NCI-H146 treated with DMSO at 0.1 percent for 48 hours (cell line): ENCODE results near the gene EHMT1.
"Not testable (repeated sequence)": the region's sequence is repeated elsewhere in the genome, so short reads cannot be mapped to it uniquely, and the experiment has no call there.

Experiments
- DNase-seq: peaks from one replicate; lab custom pipeline; 2025; ENCODE audit not compliant: unreplicated experiment; lab: John Stamatoyannopoulos, UW

The EHMT1 gene

DNA sequence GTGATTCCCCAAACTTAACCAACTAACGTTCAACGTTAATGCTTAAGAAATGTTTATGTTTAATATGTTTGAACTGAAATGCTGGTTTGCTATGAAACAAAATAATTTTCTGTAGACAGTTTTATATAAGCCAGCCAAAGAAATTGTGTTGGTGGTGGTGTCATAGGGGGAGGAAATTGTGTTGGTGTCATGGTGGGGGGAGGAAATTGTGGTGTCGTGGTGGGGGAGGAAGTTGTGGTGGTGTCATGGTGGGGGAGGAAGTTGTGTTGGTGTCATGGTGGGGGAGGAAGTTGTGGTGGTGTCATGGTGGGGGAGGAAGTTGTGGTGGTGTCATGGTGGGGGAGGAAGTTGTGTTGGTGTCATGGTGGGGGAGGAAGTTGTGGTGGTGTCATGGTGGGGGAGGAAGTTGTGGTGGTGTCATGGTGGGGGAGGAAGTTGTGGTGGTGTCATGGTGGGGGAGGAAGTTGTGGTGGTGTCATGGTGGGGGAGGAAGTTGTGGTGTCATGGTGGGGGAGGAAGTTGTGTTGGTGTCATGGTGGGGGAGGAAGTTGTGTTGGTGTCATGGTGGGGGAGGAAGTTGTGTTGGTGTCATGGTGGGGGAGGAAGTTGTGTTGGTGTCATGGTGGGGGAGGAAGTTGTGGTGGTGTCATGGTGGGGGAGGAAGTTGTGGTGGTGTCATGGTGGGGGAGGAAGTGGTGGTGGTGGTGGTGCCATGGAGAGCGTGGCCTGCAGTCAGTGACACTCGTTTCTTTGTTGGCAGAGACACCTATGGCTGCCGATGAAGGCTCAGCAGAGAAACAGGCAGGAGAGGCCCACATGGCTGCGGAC is 97.3 kb downstream of the EHMT1 start:
- not testable (repeated sequence) for DNase-seq

DNA sequence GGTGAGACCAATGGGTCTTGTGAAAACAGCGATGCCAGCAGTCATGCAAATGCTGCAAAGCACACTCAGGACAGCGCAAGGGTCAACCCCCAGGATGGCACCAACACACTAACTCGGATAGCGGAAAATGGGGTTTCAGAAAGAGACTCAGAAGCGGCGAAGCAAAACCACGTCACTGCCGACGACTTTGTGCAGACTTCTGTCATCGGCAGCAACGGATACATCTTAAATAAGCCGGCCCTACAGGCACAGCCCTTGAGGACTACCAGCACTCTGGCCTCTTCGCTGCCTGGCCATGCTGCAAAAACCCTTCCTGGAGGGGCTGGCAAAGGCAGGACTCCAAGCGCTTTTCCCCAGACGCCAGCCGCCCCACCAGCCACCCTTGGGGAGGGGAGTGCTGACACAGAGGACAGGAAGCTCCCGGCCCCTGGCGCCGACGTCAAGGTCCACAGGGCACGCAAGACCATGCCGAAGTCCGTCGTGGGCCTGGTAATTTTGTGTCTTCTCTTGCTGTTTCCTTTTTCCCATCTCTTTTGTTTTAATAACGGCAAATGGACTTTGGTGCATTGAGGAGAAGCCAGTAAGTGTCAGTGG is 98.0 kb downstream of the EHMT1 start:
- no peak for DNase-seq

DNA sequence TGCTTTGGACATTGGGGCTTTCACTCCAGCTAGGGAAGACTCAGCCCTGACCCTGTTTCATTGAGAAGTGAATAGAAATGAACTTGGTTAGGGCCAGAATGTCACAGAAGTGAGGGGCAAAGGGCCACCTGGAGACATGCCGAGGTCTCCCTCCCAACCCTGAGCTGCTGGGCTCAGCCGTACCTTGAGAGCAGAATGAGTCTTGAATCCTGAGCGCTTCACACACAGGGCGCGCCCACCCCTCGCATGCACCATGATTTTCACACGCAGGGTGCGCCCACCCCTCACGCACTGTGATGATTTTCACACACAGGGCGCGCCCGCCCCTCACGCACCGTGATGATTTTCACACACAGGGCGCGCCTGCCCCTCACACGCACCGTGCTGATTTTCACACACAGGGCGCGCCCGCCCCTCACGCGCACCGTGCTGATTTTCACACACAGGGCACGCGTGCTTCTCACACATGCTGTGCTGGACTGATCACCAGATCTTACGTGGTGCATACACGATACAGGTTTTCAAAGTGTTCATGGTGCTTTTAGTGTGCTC is 99.0 kb downstream of the EHMT1 start:
- DNase-seq = no peak

DNA sequence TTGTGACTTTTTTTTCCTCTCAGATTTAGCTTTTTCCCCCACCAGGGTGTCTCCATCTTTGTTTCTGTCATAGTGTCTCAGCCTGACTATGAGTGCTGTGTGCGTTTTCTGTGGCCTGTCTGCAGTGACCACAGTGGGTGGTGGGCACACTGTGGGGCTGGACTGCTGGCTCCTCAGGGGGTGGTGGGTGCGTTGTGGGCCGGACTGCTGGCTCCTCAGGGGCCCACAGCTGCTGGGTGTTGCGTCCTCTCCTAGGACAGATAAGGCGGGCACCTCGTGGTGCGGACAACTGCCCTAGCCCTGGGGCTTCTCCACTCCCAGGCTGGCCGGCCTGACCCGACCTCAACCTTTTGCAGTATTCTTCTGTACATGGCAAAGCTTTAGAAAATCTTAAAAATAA is 100.4 kb downstream of the EHMT1 start:
- no peak for DNase-seq

DNA sequence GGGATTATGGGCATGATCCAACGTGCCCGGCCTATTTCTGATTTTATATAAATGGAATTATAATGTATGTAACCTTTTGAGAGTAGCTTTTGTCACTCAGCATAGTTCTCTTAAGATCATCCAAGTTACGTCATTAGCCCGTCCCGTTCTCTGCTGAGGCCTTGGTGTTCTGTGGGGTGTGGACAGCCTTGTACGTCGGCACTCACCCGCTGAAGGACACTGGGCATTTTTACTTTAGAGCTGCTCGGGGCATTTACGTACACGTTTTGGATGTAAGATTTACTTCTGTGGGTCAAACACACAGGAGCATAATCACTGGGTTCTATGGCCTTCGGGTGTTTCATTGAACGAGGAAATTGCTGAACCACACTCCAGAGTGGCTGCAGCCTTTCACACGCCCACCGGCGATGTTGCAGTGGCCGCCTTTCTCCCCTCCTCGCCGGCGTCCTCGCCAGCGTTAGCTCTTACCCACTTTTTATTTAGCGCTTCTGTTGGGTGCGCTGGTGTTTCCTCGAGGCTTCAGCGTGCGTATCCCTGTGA is 101.8 kb downstream of the EHMT1 start:
- DNase-seq = no peak

DNA sequence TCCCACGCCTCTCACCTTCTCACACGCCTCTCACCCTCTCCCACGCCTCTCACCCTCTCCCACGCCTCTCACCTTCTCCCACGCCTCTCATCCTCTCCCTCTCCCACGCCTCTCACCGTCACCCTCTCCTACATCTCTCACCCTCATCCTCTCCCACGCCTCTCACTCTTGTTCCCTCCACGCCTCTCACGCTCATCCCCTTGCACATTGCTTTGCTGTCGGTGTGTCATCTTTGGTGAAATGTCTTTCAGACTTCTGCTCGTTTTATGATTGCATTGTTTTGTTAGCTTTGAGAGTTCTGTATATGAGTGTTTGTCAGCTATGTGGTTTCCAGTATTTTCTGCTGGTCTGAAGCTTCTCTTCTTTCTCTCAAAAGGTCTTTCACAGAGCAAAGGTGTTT is 102.7 kb downstream of the EHMT1 start:
- no peak for DNase-seq

DNA sequence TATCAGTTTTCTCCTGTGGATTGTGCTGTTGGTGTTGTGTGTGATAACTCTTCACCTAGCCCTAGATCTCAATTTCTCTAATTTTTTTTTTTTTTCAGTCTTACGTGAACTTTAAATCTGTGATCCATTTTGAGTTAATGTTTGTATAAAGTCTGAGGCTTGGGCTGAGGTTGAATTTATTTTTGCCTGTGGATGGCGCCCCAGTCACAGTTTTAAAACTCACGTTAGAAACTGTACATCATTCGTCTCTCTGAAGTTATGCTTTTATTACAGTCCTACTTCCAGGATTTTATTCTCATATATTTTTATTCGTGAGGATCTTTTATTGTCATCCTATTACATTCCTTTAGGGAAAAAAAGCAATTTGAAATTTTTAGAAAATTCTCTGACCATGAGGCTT is 103.1 kb downstream of the EHMT1 start:
- no peak for DNase-seq

DNA sequence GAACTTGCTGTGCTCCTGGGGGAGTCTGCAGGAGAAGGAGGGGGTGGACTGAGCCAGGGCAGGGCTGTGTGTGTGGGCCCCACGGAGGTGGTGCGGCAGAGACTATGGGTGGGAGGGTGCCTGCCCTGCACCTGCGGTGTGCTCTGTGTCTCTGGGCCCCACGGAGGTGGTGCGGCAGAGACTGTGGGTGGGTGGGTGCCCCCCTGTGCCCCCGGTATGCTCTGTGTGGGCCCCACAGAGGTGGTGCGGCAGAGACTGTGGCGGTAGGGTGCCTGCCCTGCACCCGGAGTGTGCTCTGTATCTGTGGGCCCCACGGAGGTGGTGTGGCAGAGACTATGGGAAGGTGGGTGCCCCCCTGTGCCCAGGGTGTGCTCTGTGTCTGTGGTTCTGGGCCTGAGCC is 103.7 kb downstream of the EHMT1 start:
- DNase-seq = no peak

DNA sequence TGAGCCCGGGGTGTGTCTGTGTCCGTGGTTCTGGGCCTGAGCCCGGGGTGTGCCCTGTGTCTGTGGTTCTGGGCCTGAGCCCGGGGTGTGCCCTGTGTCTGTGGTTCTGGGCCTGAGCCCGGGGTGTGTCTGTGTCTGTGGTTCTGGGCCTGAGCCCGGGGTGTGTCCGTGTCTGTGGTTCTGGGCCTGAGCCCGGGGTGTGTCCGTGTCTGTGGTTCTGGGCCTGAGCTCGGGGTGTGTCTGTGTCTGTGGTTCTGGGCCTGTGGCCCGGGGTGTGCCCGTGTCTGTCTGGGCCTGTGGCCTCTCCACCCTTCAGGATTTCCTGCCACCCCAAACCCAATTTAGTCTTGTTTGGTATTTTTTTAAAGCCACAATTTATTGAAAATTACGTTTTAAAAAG is 104.6 kb downstream of the EHMT1 start:
- DNase-seq = not testable (repeated sequence)

DNA sequence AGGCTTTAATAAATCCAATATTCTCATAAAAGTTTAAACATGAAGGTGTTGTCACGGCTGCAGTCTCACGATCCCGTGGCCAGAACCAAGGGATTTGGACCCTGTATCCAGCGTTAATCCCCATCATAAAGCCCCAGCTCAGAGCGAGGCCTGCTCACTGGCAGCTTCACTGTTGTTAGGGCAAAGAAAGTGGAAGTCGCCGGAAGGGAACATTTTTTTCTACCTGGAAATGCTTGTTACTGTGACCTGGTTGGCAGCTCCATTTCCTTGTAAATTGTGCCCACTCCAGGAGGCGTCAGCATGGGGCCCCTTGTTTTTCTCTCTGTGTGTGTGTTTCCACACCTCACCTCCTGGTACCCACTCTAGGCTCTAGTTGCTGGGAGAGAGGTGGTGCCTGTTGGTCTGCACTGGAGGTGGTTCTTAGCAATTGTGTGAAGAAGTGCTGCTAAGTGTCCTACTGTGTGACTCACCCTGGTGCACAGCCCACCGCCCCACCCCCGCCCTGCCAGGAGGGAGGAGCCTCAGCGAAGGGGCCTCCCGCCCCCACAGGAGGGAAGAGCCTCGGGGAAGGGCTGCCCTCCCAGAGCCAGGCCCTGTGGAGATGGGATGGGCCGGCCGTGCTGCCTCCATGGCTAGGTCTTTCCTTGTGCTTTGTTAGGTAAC is 105.1 kb downstream of the EHMT1 start:
- DNase-seq = no peak

DNA sequence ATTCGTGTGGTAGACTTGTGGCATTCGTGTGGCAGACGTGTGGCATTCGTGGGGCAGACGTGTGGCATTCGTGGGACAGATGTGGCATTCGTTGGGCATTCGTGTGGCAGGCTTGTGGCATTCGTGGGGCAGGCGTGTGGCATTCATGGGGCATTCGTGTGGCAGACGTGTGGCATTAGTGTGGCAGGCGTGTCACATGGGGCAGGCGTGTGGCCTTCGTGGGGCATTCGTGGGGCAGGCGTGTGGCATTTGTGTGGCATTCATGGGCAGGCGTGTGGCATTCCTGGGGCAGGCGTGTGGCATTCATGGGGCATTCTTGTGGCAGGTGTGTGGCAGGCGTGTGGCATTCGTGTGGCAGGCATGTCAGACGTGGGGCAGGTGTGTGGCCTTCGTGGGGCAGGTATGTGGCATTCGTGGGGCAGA is 106.0 kb downstream of the EHMT1 start:
- DNase-seq = no peak

DNA sequence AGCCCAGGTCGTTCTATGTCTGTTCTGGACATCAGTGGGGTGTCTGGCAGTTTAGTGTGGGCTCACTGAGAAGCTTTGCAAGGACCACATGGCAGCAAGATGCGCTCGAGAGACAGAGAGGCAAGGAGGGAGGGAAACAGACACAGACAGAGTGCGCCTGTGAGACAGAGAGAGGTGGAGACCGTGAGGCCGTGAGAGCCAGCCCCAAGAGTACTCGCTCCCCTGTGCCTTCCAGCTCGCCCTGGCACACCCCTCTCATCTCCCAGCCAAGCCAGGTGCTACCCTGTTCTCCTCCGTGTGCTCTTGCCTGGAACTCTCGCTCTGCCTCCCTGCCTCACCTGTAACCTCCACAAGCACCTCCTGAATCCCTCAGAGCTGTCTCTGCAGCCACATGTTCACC is 106.8 kb downstream of the EHMT1 start:
- no peak for DNase-seq

DNA sequence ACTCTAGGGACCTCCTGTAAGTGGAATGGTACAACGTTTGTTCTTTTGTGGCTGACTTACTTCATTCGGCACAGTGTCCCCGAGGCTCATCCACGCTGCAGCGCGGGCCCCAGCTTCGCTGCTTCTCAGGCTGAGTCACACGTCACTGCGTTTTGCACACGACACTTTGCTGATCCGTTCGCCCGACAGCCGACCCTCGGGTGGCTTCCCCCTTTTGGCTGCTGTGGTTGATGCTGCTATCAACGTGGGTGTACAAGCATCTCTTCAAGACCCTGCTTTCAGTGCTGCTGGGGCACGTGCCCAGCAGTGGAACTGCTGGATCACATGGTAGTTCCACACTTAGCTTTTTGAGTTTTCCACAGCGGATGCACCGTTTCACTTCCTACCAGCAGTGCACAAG is 107.5 kb downstream of the EHMT1 start:
- not testable (repeated sequence) for DNase-seq

DNA sequence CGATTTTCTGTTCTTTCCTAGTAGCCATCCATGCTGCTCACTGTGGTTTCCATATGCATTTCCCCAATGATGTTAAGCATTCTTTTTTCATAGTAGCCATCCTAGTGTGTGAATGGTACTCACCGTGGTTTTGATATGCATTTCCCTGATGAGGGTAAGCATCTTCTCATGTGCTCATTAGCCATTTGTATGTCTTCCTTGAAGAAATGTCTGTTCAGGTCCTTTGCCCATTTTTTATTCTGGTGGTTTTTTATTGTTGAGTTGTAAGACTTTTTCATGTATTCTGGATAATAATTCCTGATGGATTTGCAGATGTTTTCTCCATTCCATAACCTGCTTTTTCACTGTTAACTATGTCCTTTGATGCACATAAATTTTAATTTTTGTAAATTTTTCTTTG is 108.0 kb downstream of the EHMT1 start:
- no peak for DNase-seq

DNA sequence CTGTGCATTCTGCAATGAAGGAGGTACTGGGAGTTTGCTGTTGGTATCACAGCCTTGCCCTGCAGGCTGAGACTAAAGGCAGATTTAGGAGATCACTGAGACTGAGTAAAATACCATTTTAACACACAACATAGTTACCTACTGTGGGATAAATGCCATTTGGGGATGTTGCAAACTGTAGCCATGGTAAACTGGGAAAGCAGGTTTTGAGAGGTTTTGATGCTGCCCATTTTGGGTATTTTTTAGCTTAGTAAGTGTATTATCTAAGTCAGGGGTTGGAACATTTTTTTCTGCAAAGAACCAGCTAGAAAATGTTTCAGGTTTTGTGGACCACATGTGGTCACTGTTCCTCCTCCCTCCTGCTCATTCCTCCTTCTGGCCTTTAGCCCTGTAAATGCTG is 108.9 kb downstream of the EHMT1 start:
- no peak for DNase-seq

DNA sequence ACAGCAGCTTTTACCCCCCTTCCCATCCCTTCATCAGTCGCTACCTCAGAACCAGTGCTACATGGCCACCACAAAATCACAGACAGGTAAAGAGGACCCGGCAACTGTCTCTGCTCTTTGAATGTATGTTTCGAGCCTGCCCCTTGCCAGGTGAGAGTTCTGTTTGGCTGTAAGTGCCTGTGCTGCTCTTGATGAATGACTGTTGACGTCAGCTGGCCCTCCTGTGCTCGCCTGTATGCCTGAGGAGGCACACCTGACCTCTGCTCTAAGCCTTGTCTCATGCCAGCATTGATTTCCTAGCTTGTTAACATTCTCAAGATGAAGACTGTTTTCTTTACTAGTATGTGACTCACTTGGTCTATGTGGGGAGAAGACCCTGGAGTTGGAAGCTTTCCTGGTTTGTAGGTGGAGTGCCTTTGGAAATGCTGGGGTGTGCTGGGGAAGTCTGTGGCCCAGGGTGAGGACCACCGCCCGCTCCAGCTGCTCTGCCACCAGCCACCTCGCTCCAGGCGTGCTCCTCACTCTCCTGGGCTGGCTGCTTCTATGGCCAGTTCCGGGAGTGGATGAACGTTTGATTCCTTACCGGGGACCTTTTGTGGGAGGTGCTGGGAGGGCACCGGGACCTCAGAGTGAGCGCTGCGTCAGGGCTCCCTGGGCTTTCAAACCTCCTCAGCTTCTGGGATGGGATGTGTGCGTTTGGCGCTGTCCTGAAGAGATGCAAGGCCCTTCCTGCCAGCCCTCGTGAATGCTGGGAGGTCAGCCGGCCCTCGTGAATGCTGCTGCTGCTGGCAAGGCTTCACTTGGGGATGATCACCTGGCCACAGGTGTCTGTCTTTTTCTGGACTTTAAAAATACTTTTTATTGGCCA is 109.9 kb downstream of the EHMT1 start:
- no peak for DNase-seq

DNA sequence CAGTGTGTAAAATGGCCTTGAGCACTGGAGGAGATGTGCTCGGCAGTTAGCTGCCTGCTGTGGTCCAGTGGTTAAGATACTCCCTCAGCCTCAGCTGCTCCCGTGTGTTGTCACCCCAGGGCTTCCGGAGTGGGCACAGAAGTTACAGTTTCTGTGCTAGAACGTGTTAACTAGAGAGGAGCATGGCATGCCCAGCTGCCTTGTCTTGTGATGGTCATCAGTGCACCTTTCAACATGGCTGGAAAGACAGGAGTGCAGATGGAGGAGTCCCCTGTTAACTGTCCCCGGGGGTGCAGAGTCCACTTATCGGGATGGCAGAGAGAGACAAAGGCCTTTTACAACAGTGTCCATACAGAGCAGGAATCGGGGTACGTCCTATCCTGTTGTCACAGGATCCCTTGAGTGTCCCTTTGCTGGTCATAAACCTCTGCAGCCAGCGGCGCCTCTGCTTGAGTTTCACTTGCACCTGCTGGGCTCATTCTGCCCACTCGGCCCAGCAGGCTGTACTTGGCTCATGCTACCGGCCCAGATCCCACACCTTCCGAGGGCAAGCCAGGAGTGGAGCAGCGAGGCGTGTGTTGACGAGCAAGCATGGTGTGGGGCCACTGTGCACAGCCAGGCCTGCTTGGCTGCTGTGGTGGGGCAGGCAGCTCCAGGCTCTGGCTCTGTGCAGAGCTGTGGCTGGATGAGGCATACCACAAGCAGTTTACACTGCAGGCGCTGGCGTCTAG is 112.6 kb downstream of the EHMT1 start:
- DNase-seq = no peak

DNA sequence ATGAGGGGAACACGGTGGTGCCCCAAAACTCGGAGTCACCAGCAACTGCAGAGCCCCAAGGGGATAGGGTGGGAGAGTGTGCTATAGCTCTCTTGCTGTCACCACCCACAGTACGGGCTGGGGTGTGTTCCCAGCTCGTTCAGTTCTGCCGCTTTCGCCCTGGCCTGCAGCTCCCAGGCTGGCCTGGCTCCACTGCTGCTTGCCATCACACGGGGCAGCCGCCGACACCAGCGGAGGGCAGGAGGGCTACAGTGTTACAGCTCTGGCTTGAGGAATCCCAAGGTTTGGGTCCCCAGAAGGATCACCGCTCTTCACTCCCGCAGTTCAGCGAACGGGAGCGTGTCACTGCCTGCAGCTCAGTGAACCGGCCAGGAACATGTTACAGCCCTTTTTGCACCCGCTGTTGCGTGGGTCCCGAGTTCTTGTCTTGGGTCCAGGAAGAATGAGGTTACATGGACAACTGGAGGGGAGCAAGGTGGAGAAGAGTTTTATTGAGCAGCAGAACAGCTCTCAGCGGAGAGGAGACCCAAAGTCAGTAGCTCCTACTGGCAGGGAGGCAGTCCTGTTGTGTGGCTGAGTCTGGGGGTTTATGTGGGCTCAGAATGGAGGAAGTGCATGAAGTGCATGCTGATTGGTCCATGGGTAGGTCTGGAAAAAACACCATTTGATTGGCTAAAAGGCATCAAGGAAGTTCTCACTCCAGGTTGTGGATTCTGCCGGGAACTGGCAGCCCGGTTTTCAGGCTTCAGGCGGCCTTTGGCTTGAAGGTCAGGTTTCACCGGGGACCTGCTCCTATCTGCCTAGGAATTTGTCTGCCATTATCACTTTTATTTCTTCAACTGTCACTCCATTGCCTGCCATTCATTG is 113.4 kb downstream of the EHMT1 start:
- no peak for DNase-seq

DNA sequence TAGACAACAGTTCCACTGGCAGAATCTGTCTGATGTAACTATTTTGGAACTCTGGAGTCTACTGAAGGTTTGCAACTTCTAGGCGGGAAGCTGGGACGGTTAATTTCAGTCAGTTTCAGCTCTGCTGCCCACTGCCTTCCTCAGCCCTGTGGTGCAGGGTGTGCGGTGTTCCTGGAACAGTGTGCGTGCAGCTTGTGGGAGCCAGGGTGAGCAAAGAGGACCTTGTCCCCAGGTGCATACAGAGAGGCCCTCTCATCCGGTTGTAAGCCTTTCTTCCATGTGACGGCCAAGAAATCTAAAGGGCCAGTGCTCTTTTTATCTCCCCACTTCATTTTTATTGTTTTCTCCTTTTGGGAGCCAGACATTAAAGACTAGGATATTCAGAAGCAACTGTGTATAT is 114.6 kb downstream of the EHMT1 start:
- DNase-seq = no peak
